Measurements from ENCODE around the gene SNTB2. TPM values are rescaled to one million over a fixed set of nuclear protein-coding genes. Genes with fewer than 3 reads are reported as not detected.
A peak's percentile ranks its signal among the peaks of the same experiment; 100 is the strongest.
"Not testable (repeated sequence)": the region's sequence is repeated elsewhere in the genome, so short reads cannot be mapped to it uniquely, and the experiment has no call there.

SNTB2 gene
- total RNA-seq (10 to 100 TPM; 19.8 to 30.4 (median 22.4) TPM), polyA plus RNA-seq (7.0 TPM)
- long read RNA-seq, donor 1, full-length matches to known transcripts, result 48 of 57 reads
- long read RNA-seq, donor 1, partial matches to known transcripts, result 2 of 57 reads
- long read RNA-seq, donor 1, other reads (novel, unspliced or antisense), result 7 of 57 reads
- long read RNA-seq, donor 2, full-length matches to known transcripts, result 4 of 6 reads
- long read RNA-seq, donor 2, partial matches to known transcripts, result 0 of 6 reads
- long read RNA-seq, donor 2, other reads (novel, unspliced or antisense), result 2 of 6 reads
- long read RNA-seq, donor 3, full-length matches to known transcripts, result 1 of 2 reads
- long read RNA-seq, donor 3, partial matches to known transcripts, result 0 of 2 reads
- long read RNA-seq, donor 3, other reads (novel, unspliced or antisense), result 1 of 2 reads
- long read RNA-seq, donor 4, full-length matches to known transcripts, result 2 of 3 reads
- long read RNA-seq, donor 4, partial matches to known transcripts, result 1 of 3 reads
- long read RNA-seq, donor 4, other reads (novel, unspliced or antisense), result 0 of 3 reads

DNA sequence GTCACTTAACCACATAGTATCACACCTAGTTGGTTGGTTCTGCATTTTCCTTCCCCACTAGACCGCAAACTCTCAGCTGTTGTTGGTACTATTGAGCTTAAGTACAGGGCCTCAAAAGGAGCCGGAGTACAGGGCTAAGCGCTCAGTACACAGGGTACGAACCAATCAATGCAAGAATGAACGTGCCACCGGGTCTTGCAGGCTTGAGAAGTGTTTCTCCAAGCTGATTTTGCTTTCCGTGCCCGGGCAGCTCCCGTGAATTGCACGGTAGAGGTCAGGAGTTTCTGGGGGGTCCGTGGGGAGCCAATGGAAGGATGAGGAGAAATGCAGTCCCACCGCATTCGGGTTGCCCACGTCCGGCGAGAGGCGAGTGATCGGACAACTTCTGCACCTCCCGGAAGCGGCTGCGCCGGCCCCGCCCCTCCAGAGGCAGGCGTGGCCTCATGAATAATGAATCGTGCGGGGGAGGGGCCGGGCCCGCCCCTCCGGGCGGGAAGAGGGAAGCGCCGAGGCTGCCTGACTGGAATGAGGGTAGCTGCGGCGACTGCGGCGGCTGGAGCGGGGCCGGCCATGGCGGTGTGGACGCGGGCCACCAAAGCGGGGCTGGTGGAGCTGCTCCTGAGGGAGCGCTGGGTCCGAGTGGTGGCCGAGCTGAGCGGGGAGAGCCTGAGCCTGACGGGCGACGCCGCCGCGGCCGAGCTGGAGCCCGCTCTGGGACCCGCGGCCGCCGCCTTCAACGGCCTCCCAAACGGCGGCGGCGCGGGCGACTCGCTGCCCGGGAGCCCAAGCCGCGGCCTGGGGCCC is at the start of gene SNTB2:
SNTB2 (plus strand) TSS at position 523 of the 804 bp plus-strand sequence; CDS start at position 526, 3 bp downstream.
- Histone ChIP-seq H3K4me3 (ENCODE audit: low read length) (peak within 1 kb of the TSS; percentile 91), H3K27ac (ENCODE audit: low read length) (peak within 1 kb of the TSS; percentile 87), H3K9me3 (ENCODE audit: control insufficient read depth, low read length) (no peaks in the 10 kb centered on the region), H3K27me3 (ENCODE audit: control insufficient read depth, insufficient read depth) (no peaks in the 10 kb centered on the region), H3K4me1 (ENCODE audit: control insufficient read depth, insufficient read depth, low read length) (peaks cover 3% of the 10 kb centered on the region)
- WGBS, result under 1% methylated on average over 69 of the region's 69 CpGs
- intact Hi-C loops (cut with DNase I), result no loop called here
- DNase-seq (peak; percentile 95 to 98 (median 97)), ATAC-seq (peak; percentile 98)

- ATAC-seq (no peak), DNase-seq (no peak)
- WGBS, result 80% methylated on average over 2 of the region's 2 CpGs
- Histone ChIP-seq H3K27ac (ENCODE audit: low read length) (no peak overlapping the region), H3K4me1 (ENCODE audit: control insufficient read depth, insufficient read depth, low read length) (no peaks in the 10 kb centered on the region), H3K4me3 (ENCODE audit: low read length) (no peak overlapping the region), H3K9me3 (ENCODE audit: control insufficient read depth, low read length) (no peaks in the 10 kb centered on the region), H3K27me3 (ENCODE audit: control insufficient read depth, insufficient read depth) (no peaks in the 10 kb centered on the region)
- intact Hi-C loops (cut with DNase I), result no loop called here
Measured at GRCh38 chr16:69138608-69139007, 48.4 kb upstream of the SNTB2 start.

GRCh38 chr16:69139464-69139863 is 47.5 kb upstream of the SNTB2 start:
- DNase-seq; ATAC-seq; H3K27ac ChIP-seq (ENCODE audit: low read length); H3K4me3 ChIP-seq (ENCODE audit: low read length); intact Hi-C loops (cut with DNase I); H3K4me1 ChIP-seq (ENCODE audit: control insufficient read depth, insufficient read depth, low read length); H3K9me3 ChIP-seq (ENCODE audit: control insufficient read depth, low read length); H3K27me3 ChIP-seq (ENCODE audit: control insufficient read depth, insufficient read depth): not testable (repeated sequence)
- 96% methylated on average over 7 of the region's 7 CpGs for whole genome bisulfite sequencing

DNA sequence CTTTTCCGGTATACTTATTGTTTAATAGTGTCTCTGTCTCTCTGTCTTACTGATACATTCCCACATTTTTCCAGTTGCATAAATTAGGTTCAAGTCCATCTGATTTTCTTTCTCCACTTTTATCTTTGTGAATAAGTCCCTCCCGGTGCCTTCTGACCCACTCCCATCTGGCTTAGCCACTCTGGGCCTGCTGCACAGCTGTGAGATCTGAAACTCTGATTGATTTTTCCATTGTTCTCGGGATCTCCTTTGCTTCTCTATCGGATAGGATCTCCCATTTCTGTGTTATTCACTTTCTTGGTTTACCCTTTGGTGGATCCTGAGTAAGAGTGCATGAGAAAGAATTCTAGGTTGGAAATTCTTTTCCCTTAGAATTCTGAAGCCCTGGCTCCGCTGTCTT is 46.0 kb upstream of the SNTB2 start:
- intact Hi-C loops (cut with DNase I), result no loop called here
- H3K4me1 ChIP-seq (ENCODE audit: control insufficient read depth, insufficient read depth, low read length), result no peaks in the 10 kb centered on the region
- H3K27ac ChIP-seq (ENCODE audit: low read length), result no peak overlapping the region
- H3K4me3 ChIP-seq (ENCODE audit: low read length), result no peak overlapping the region
- no peaks in the 10 kb centered on the region for H3K27me3 ChIP-seq (ENCODE audit: control insufficient read depth, insufficient read depth)
- 87% methylated on average over 5 of the region's 5 CpGs for WGBS
- no peaks in the 10 kb centered on the region for H3K9me3 ChIP-seq (ENCODE audit: control insufficient read depth, low read length)
- DNase-seq, result no peak
- no peak for ATAC-seq

DNA sequence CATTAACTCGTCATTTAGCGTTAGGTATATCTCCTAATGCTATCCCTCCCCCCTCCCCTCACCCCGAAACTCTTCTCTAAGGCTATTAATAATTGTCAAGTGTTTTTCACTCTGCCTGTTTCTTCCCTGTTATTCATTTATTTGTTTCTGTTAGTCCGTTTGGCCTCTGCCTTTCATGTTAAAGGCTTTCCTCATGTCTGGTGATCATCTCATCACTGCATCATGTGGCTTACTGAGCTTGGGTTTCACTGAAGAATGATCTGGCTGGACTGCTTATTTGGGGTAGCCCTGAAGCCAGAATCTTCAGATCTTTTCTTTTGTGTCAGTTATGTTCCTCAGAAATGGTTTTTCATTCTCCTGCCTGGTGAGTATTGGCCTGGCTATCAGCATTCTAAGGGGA is 45.0 kb upstream of the SNTB2 start:
- DNase-seq (no peak), ATAC-seq (no peak)
- intact Hi-C loops (cut with DNase I), result no loop called here
- 93% methylated on average over 4 of the region's 4 CpGs for WGBS
- H3K27ac ChIP-seq (ENCODE audit: low read length), result no peak overlapping the region
- H3K4me1 ChIP-seq (ENCODE audit: control insufficient read depth, insufficient read depth, low read length), result no peaks in the 10 kb centered on the region
- H3K27me3 ChIP-seq (ENCODE audit: control insufficient read depth, insufficient read depth), result no peaks in the 10 kb centered on the region
- H3K4me3 ChIP-seq (ENCODE audit: low read length), result no peak overlapping the region
- no peaks in the 10 kb centered on the region for H3K9me3 ChIP-seq (ENCODE audit: control insufficient read depth, low read length)

GRCh38 chr16:69143116-69143515 is 43.8 kb upstream of the SNTB2 start:
- 74% methylated on average over 11 of the region's 11 CpGs for WGBS
- Histone ChIP-seq H3K27me3 (ENCODE audit: control insufficient read depth, insufficient read depth) (no peaks in the 10 kb centered on the region), H3K27ac (ENCODE audit: low read length) (no peak overlapping the region), H3K9me3 (ENCODE audit: control insufficient read depth, low read length) (no peaks in the 10 kb centered on the region), H3K4me3 (ENCODE audit: low read length) (no peak overlapping the region), H3K4me1 (ENCODE audit: control insufficient read depth, insufficient read depth, low read length) (no peaks in the 10 kb centered on the region)
- DNase-seq (peak in 1 of 3 donors; percentile 39), ATAC-seq (peak in 1 of 2 donors; percentile 48)
- intact Hi-C loops (cut with DNase I), result no loop called here

- DNase-seq (peak in 1 of 3 donors; percentile 44), ATAC-seq (peak; percentile 58 to 75)
- Histone ChIP-seq H3K27ac (ENCODE audit: low read length) (no peak overlapping the region), H3K27me3 (ENCODE audit: control insufficient read depth, insufficient read depth) (no peaks in the 10 kb centered on the region), H3K9me3 (ENCODE audit: control insufficient read depth, low read length) (no peaks in the 10 kb centered on the region), H3K4me3 (ENCODE audit: low read length) (no peak overlapping the region), H3K4me1 (ENCODE audit: control insufficient read depth, insufficient read depth, low read length) (no peaks in the 10 kb centered on the region)
- intact Hi-C loops (cut with DNase I), result no loop called here
- WGBS, result 71% methylated on average over 4 of the region's 4 CpGs
Measured at GRCh38 chr16:69145658-69146057, 41.3 kb upstream of the SNTB2 start.

DNA sequence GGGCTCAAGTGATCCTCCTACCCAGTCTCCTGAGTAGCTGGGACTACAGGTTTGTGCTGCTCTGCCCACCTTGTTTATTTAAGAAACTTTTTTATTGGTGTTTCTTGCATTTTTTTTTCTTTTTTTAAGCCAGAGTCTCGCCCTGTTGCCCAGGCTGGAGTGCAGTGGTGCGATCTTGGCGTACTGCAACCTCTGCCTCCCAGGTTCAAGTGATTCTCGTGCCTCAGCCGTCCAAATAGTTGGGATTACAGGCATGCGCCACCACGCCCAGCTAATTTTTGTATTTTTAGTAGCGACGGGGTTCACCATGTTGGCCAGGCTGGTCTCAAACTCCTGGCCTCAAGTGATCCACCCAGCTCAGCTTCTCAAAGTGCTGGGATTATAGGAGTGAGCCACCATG is 37.3 kb upstream of the SNTB2 start:
- DNase-seq; H3K27ac ChIP-seq (ENCODE audit: low read length); H3K4me3 ChIP-seq (ENCODE audit: low read length); H3K9me3 ChIP-seq (ENCODE audit: control insufficient read depth, low read length); H3K4me1 ChIP-seq (ENCODE audit: control insufficient read depth, insufficient read depth, low read length); H3K27me3 ChIP-seq (ENCODE audit: control insufficient read depth, insufficient read depth); ATAC-seq: not testable (repeated sequence)
- intact Hi-C loops (cut with DNase I), result loop anchor here (2.0 to 10.0 kb wide), 3 partner anchors 135 to 138 kb away; no protein-coding TSS in a partner anchor
- 83% methylated on average over 9 of the region's 9 CpGs for WGBS

- no peaks in the 10 kb centered on the region for H3K4me1 ChIP-seq (ENCODE audit: control insufficient read depth, insufficient read depth, low read length)
- DNase-seq, result no peak
- H3K4me3 ChIP-seq (ENCODE audit: low read length), result no peak overlapping the region
- no peaks in the 10 kb centered on the region for H3K9me3 ChIP-seq (ENCODE audit: control insufficient read depth, low read length)
- intact Hi-C loops (cut with DNase I), result loop anchor here (2.0 to 10.0 kb wide), 3 partner anchors 134 to 137 kb away; no protein-coding TSS in a partner anchor
- H3K27me3 ChIP-seq (ENCODE audit: control insufficient read depth, insufficient read depth), result no peaks in the 10 kb centered on the region
- H3K27ac ChIP-seq (ENCODE audit: low read length), result no peak overlapping the region
- WGBS, result 55% methylated on average over 16 of the region's 16 CpGs
- ATAC-seq, result peak; percentile 82 to 85
Measured at GRCh38 chr16:69150146-69150865, 36.7 kb upstream of the SNTB2 start.

- Histone ChIP-seq H3K27me3 (ENCODE audit: control insufficient read depth, insufficient read depth) (no peaks in the 10 kb centered on the region), H3K4me1 (ENCODE audit: control insufficient read depth, insufficient read depth, low read length) (no peaks in the 10 kb centered on the region), H3K9me3 (ENCODE audit: control insufficient read depth, low read length) (no peaks in the 10 kb centered on the region), H3K27ac (ENCODE audit: low read length) (no peak overlapping the region), H3K4me3 (ENCODE audit: low read length) (no peak overlapping the region)
- WGBS, result 68% methylated on average over 3 of the region's 3 CpGs
- DNase-seq (no peak), ATAC-seq (no peak)
- intact Hi-C loops (cut with DNase I), result loop anchor here in 1 of 4 donors (10.0 kb wide), 1 partner anchor 128 kb away; no protein-coding TSS in a partner anchor
Measured at GRCh38 chr16:69157196-69157595, 29.8 kb upstream of the SNTB2 start.
